HG03066 (cell line): ENCODE measurements around the gene ARHGAP32.
"Not testable (repeated sequence)": the region's sequence is repeated elsewhere in the genome, so short reads cannot be mapped to it uniquely, and the experiment has no call there.

Experiments
- ATAC-seq: cut with Tn5 transposase; IDR thresholded peaks from one replicate; pipeline ENCODE4 v1.9.1; 2021; ENCODE audit warnings: low read depth; ENCODE audit not compliant: unreplicated experiment

The ARHGAP32 gene

GRCh38 chr11:129041611-129042018, 150.5 kb downstream of the ARHGAP32 start:
- no peak for ATAC-seq

- no peak for ATAC-seq
Observed at GRCh38 chr11:129040934-129041333, 151.2 kb downstream of the ARHGAP32 start.

DNA sequence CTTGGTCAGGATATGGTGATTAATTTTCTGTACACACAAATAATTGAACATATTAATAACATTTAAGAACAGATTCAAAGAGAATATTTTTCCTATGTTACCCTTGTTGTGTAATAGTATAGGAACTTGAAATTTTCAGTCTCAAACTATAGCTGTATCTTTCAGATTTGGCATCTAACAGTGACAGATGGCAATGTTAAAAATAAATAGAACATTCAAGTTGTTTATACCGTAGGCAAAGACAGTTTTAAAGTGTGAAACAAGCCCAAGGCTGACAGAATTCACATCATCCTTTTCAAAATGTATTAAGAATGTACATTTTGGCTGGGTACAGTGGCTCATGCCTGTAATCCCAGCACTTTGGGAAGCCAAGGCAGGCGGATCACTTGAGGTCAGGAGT, 156.9 kb downstream of the ARHGAP32 start:
- ATAC-seq = no peak

DNA sequence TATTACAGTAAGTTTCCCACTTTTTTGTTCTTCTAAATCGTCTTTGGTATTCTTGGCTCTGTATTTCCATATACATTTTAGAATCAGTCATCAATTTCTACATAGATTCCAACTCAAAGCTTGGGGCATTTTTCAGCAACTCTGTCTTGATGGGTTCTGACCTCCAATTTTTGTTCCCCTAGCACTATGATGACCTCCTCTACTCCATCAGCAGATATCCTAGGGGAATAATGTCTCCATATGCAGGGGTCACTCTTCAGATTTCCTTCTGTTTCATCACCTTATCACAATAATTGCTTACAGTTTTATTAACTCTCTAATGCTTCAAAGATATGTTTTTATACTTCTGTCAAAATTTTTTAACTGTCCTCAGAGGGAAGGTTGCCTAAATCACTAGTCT, 158.1 kb downstream of the ARHGAP32 start:
- no peak for ATAC-seq

GRCh38 chr11:129023968-129024676, 168.0 kb downstream of the ARHGAP32 start:
- no peak for ATAC-seq

DNA sequence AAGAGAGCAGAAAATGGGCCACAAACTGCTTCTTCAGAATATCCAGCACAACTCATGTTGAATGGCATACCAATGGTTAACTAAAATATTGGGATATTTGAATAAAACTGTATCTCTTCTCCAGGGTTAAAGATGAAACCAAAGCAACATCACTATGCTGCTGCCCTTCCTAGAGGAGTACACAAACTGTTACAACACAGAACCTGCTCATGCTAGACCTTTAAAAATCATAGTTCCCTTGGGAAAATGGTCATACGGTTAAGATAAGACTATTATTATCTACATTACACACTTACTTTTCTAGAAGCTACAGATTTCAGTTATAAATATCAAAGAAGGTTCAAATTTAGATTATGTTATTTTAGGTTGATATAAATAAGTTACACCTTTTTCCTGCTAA, 170.8 kb downstream of the ARHGAP32 start:
- ATAC-seq = no peak

- ATAC-seq = no peak
Observed at GRCh38 chr11:129018991-129019390, 173.1 kb downstream of the ARHGAP32 start.

DNA sequence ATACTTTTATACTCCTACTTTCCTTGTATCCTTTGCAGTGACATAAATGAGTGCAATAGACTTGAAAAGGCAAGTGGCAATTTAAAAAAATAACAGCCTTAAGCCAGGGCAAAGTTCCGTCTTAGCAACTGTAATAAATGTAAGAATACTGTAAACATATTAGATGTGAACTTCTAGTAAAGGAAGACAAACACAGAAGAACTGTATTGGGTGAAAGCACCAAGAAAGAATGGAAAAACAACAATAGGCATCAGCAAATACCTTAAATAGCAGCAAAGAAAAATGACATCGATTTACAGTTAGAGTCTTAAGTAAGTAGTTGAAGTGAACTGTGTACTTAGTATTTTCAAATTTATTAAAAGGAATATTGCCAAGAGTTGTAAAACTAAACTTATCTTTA, 174.0 kb downstream of the ARHGAP32 start:
- no peak for ATAC-seq

GRCh38 chr11:129013737-129014475, 178.2 kb downstream of the ARHGAP32 start:
- ATAC-seq = no peak

DNA sequence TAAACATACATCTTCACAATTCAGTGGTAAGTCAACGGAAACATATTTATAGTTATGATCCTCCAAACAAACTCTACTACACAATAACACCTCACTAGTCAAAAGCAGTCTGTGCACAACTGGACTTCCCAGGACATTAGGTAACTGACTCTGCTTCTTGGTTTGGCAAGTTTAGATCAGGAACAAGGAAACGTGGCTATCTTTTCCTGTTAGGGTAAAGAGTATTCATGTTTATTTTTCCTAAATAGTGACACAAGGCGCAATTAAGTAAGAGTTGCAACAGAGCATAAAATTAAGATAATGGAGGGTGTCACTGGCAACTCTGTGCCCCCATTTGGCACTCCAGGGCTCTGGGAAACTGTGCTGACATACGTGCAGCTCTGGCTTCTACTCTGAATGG, 179.2 kb downstream of the ARHGAP32 start:
- no peak for ATAC-seq

DNA sequence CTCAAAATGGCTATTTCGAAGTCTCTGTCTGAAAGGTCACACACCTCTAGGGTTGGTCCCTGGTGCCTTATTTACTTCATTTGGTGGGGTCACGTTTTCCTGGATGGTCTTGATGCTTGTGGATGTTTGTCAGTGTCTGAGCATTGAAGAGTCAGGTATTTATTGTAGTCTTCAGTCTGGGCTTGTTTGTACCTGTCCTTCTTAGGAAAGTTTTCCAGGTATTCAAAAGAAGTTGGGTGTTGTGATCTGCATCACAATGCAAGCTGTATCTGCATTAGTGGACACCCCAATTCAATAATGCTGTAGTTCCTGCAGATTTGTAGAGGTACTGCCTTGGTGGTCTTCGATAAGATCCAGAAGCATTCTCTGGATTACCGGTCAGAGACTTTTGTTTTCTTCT, 186.0 kb downstream of the ARHGAP32 start:
- no peak for ATAC-seq

GRCh38 chr11:128999165-128999564, 193.0 kb downstream of the ARHGAP32 start:
- not testable (repeated sequence) for ATAC-seq

GRCh38 chr11:128988242-128988970, 203.7 kb downstream of the ARHGAP32 start:
- ATAC-seq = no peak

DNA sequence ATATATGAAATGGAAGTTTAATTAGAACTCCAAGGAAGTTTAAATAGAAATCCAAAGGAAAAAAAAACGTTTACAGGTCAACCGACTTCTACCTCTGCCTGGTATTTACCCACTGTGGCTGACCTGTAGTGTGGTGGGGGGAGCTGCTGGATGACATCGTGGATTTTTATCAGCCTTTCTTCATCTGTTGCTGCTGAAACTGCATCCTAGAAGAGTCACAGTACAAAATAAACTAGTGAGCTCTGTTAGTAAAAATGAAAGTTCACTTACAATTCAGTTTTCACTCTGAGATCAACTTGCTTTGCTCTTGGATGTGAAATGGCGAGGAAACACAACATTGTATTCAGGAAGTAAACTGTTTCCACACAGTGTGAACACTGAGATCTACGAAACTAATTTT, 206.2 kb downstream of the ARHGAP32 start:
- ATAC-seq = no peak

- ATAC-seq = no peak
Observed at GRCh38 chr11:128983023-128983422, 209.1 kb downstream of the ARHGAP32 start.

DNA sequence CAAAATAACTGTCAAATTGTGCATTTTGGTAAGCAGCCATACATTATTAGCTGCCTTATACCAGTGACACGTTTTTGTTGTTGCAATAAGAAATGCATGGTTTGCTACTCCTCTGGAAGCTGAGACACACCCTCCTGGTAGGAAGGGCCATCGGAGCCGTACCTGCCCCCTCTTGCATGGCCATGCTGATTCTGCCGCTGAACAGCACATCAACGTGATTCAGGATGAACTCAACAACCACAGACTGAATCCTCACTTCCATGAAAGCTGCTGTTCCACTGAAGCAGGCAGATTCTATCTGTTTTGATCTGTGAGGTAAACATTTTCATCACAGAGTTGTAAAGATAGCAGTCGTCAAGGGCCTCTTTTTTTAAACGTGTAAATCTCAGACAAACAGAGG, 210.9 kb downstream of the ARHGAP32 start:
- ATAC-seq = no peak

- no peak for ATAC-seq
Observed at GRCh38 chr11:128970598-128971190, 221.4 kb downstream of the ARHGAP32 start.

- ATAC-seq = no peak
Observed at GRCh38 chr11:128968916-128969315, 223.2 kb downstream of the ARHGAP32 start.

GRCh38 chr11:128967578-128967977, 224.5 kb downstream of the ARHGAP32 start:
- ATAC-seq = no peak

GRCh38 chr11:128965485-128965884, 226.6 kb downstream of the ARHGAP32 start:
- ATAC-seq = peak; percentile 97

DNA sequence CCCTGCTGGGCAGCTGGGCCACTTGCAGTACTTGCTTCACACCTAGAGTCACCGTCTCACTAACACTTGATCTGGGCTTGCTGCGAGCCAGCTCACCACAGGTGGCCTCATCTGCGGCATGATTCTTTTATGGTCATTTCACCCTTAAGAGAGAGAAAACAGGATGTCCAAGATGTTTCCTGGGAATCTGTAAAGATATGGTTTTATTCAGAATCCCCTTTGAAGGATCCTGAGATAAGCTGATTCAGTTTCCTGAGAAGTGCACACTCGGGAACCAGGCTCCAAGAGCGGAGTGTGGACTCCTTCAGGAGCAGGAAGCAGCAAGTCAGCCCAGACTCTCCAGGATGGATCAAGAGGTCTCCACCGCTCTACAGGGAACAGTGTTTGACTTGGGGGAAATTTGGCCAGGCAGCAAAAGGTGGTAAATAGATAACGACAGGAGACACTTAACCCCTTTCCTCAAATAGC, 227.6 kb downstream of the ARHGAP32 start:
- ATAC-seq = no peak
